A549 (cell line): ENCODE results near the gene MED13L. TPM values are rescaled to one million over a fixed set of nuclear protein-coding genes. Genes with fewer than 3 reads are reported as not detected.

ENCODE experiments used
- ATAC-seq, 2 experiments: fragments of 200-7000 bp in 1 of 2; fragments of >200 bp in 1 of 2; cut with Nextera tagmentation in 1 of 2; cut with Tn5 transposase in 1 of 2; 3 replicates each; pipeline versions ENCODE4 v1.8.0 to v1.9.1; 2018 to 2020; ENCODE audit warnings: mild to moderate bottlenecking in 1 of 2, moderate library complexity in 1 of 2
- CTCF ChIA-PET: fragments of 300-600 bp; sonication (Branson Sonifier 250); formaldehyde crosslinking; extraction: SDS; loops from one replicate; lab custom pipeline; 2021; ENCODE audit warnings: antibody characterized with exemption, inconsistent platforms; lab: Yijun Ruan, JAX
- POLR2A ChIA-PET: fragments of 350-600 bp; formaldehyde crosslinking; extraction: SDS; loops from one replicate; lab custom pipeline; 2021; ENCODE audit warnings: antibody characterized with exemption, inconsistent platforms; lab: Yijun Ruan, JAX
- DNase-seq, 2 experiments: peaks; one replicate each; pipeline versions ENCODE4 v3.0.0 to v3.0.0-alpha.2; 2011 to 2016; ENCODE audit warnings: low read depth in 1 of 2, low spot score in 1 of 2
- FAIRE-seq: peaks from 2 replicates; lab custom pipeline; 2011; peaks lifted over from hg19 to GRCh38; lab: Jason Lieb, UNC
- H3K27ac ChIP-seq, 2 experiments: fragments of >200 bp; sonication (Bioruptor Twin); formaldehyde crosslinking; 3 replicates each; pipeline ENCODE4 v1.5.1; 2016 to 2017
- H3K4me1 ChIP-seq: fragments of >200 bp; sonication (Bioruptor Twin); formaldehyde crosslinking; 3 replicates; pipeline ENCODE4 v1.6.1; 2016
- H3K4me2 ChIP-seq: fragments of >200 bp; sonication (Bioruptor Twin); formaldehyde crosslinking; 3 replicates; pipeline ENCODE4 v1.6.1; 2016
- H3K4me3 ChIP-seq: fragments of >200 bp; sonication (Bioruptor Twin); formaldehyde crosslinking; 3 replicates; pipeline ENCODE4 v1.5.1; 2016
- H3K9me3 ChIP-seq: fragments of >200 bp; sonication (Bioruptor Twin); formaldehyde crosslinking; 3 replicates; pipeline ENCODE4 v1.6.1; 2016
- BHLHE40 ChIP-seq: IDR thresholded peaks from 2 replicates; pipeline ENCODE4 v1.6.1; 2012; ENCODE audit warnings: low read depth, low read length, inconsistent platforms
- CBX2 ChIP-seq: fragments of 200-600 bp; sonication (generic); IDR thresholded peaks from 2 replicates; pipeline ENCODE4 v1.6.1; 2016; ENCODE audit warnings: low read depth, mild to moderate bottlenecking, borderline replicate concordance
- CEBPB ChIP-seq, 2 experiments: fragments of >200 bp in 1 of 2; sonication (Bioruptor Twin) in 1 of 2; formaldehyde crosslinking in 1 of 2; IDR thresholded peaks; 2 replicates each; pipeline ENCODE4 v1.6.1; 2012 to 2016
- CTCF ChIP-seq: fragments of >200 bp; sonication (Bioruptor Twin); formaldehyde crosslinking; IDR thresholded peaks from 3 replicates; pipeline ENCODE4 v1.5.1; 2016
- ELK1 ChIP-seq: fragments of 150-350 bp; IDR thresholded peaks from 2 replicates; pipeline ENCODE4 v1.6.1; 2014; ENCODE audit warnings: low read depth, mild to moderate bottlenecking, low read length
- FOSB ChIP-seq: fragments of 250-450 bp; sonication (Bioruptor Pico); IDR thresholded peaks from 2 replicates; pipeline ENCODE4 v1.5.0; 2020; ENCODE audit warnings: mild to moderate bottlenecking, moderate library complexity
- GATA3 ChIP-seq: IDR thresholded peaks from 2 replicates; pipeline ENCODE4 v1.6.1; 2012; ENCODE audit warnings: borderline replicate concordance
- HDAC2 ChIP-seq: fragments of 200-600 bp; sonication (generic); IDR thresholded peaks from 2 replicates; pipeline ENCODE4 v1.6.1; 2016
- HOXB5 ChIP-seq: fragments of 250-450 bp; sonication (Bioruptor Pico); IDR thresholded peaks from 2 replicates; pipeline ENCODE4 v1.5.0; 2020; ENCODE audit warnings: mild to moderate bottlenecking, moderate library complexity
- KDM1A ChIP-seq: fragments of 200-600 bp; sonication (generic); IDR thresholded peaks from 2 replicates; pipeline ENCODE4 v1.6.1; 2016; ENCODE audit warnings: low read depth, mild to moderate bottlenecking
- KDM5A ChIP-seq: fragments of 200-600 bp; sonication (generic); IDR thresholded peaks from 2 replicates; pipeline ENCODE4 v1.6.1; 2016; ENCODE audit warnings: antibody characterized with exemption, mild to moderate bottlenecking
- MYC ChIP-seq: IDR thresholded peaks from 2 replicates; pipeline ENCODE4 v1.6.1; 2012; ENCODE audit warnings: mild to moderate bottlenecking, inconsistent platforms, low read length, improper control_type of control experiment, borderline replicate concordance
- NR3C1 ChIP-seq: fragments of >200 bp; sonication (Bioruptor Twin); formaldehyde crosslinking; IDR thresholded peaks from 3 replicates; pipeline ENCODE4 v1.6.1; 2017
- RAD21 ChIP-seq, 2 experiments: fragments of >200 bp in 1 of 2; sonication (Bioruptor Twin) in 1 of 2; formaldehyde crosslinking in 1 of 2; IDR thresholded peaks in 1 of 2; conservative IDR thresholded peaks in 1 of 2; 2 replicates in 1 of 2; 3 replicates in 1 of 2; pipeline ENCODE4 v1.6.1; 2012 to 2018; ENCODE audit warnings: inconsistent platforms in 1 of 2
- RARB ChIP-seq: fragments of 250-450 bp; sonication (Bioruptor Pico); IDR thresholded peaks from 2 replicates; pipeline ENCODE4 v1.8.0; 2021; ENCODE audit warnings: mild to moderate bottlenecking, moderate library complexity
- RCOR1 ChIP-seq: fragments of 150-350 bp; IDR thresholded peaks from 2 replicates; pipeline ENCODE4 v1.6.1; 2014; ENCODE audit warnings: antibody characterized with exemption, low read length, low read depth
- REST ChIP-seq: fragments of 200-600 bp; sonication (generic); IDR thresholded peaks from 2 replicates; pipeline ENCODE4 v1.6.1; 2016; ENCODE audit warnings: antibody characterized with exemption, mild to moderate bottlenecking, moderate library complexity
- SMC3 ChIP-seq: fragments of >200 bp; sonication (Bioruptor Twin); formaldehyde crosslinking; IDR thresholded peaks from 3 replicates; pipeline ENCODE4 v1.6.1; 2018; ENCODE audit warnings: inconsistent platforms
- SREBF2 ChIP-seq: fragments of 450-650 bp; IDR thresholded peaks from 2 replicates; pipeline ENCODE4 v1.6.1; 2014; ENCODE audit warnings: mild to moderate bottlenecking, moderate library complexity
- TP53 ChIP-seq: fragments of 250-450 bp; sonication (Bioruptor Pico); IDR thresholded peaks from 2 replicates; pipeline ENCODE4 v1.5.0; 2021; ENCODE audit warnings: mild to moderate bottlenecking, moderate library complexity
- USF2 ChIP-seq: fragments of 450-650 bp; IDR thresholded peaks from 2 replicates; pipeline ENCODE4 v1.6.1; 2014; ENCODE audit warnings: antibody characterized with exemption
- ZC3H11A ChIP-seq: fragments of 450-650 bp; IDR thresholded peaks from 2 replicates; pipeline ENCODE4 v1.6.1; 2014; ENCODE audit warnings: antibody characterized with exemption, mild to moderate bottlenecking
- WGBS: methylation state at CpG from one replicate; pipeline ENCODE4 v1.1.6; 2017; ENCODE audit errors: missing lambda C conversion rate; 5-methylcytosine and 5-hydroxymethylcytosine counted together
- polyA plus RNA-seq, 4 experiments: library from polyadenylated mRNA; depleted of rRNA in 3 of 4; stranded (reverse); fragments of >200 nt; fragmentation: RNase III in 1 of 4; extraction: RNeasy Plus Mini Kit Qiagen cat#74134 plus additional on column Dnase treatment in 1 of 4; gene quantifications; 2 replicates in 3 of 4; 3 replicates in 1 of 4; pipeline ENCODE4 v1.2.3, GENCODE V29; 2011 to 2017

The MED13L gene
- polyA plus RNA-seq, 2 of the 4 experiments (the other 2 are of a cell fraction), result 23.2 to 134 TPM

- H3K4me2 ChIP-seq, result peak overlapping the region; percentile 73
- 60% methylated on average over 3 of the region's 3 CpGs for WGBS
- no peak overlapping the region for H3K4me3 ChIP-seq
- CTCF ChIA-PET, result interaction anchor here (0.7 to 1.4 kb wide), 5 partner anchors 101 to 408 kb away, joined by 3 read pairs; no protein-coding TSS in a partner anchor
- no peaks in the 10 kb centered on the region for H3K9me3 ChIP-seq
- DNase-seq, result peak; percentile 29 to 57
- TF ChIP-seq CTCF (peak; percentile 13; the same call in 1 of the 3 replicates), ELK1 (no peak), CBX2 (no peak), RCOR1 (no peak), RAD21 (conservative IDR thresholded peaks at IDR 0.05 in 1 of 2, IDR thresholded peaks at IDR 0.05 in 1 of 2) (peak in 1 of 2 experiments; percentile 37; a peak in 1 of 5 replicates)
- TF ChIP-seq, all 56 proteins: peak for 2
- no peak for FAIRE-seq
- Histone ChIP-seq H3K4me1 (peaks cover 93% of the 10 kb centered on the region), H3K27ac (peak overlapping the region in 1 of 2 experiments; percentile 33; a peak in 2 of 6 replicates)
- POLR2A ChIA-PET, result interaction anchor here (1.0 kb wide), 1 partner anchor 12 kb away, joined by 3 read pairs; the partner anchor contains the start of gene MED13L
- peak; percentile 72 to 90; a peak in 5 of 6 replicates for ATAC-seq
Observed at GRCh38 chr12:116266168-116266601, 11.3 kb downstream of the MED13L start.

GRCh38 chr12:116265351-116266147, 11.9 kb downstream of the MED13L start:
- DNase-seq (no peak), FAIRE-seq (no peak), ATAC-seq (no peak)
- TF ChIP-seq RARB (no peak), RCOR1 (no peak), NR3C1 (no peak), CBX2 (no peak), USF2 (no peak), HDAC2 (no peak), GATA3 (no peak), SMC3 (no peak), SREBF2 (no peak), KDM1A (no peak), KDM5A (no peak)
- H3K4me2 ChIP-seq, result peak overlapping the region; percentile 73
- no peak overlapping the region; a peak in 1 of 6 replicates for H3K27ac ChIP-seq
- H3K9me3 ChIP-seq, result no peaks in the 10 kb centered on the region
- ChIA-PET POLR2A (interaction anchor here (1.0 kb wide), 1 partner anchor 12 kb away, joined by 3 read pairs; the partner anchor contains the start of gene MED13L), CTCF (interaction anchor here (0.6 to 1.3 kb wide), 4 partner anchors 101 to 408 kb away, joined by 3 read pairs; no protein-coding TSS in a partner anchor)
- no peak overlapping the region for H3K4me3 ChIP-seq
- WGBS, result 81% methylated on average over 7 of the region's 7 CpGs
- H3K4me1 ChIP-seq, result peaks cover 99% of the 10 kb centered on the region

- Histone ChIP-seq H3K9me3 (no peaks in the 10 kb centered on the region), H3K4me1 (peaks cover 100% of the 10 kb centered on the region), H3K27ac (peak overlapping the region in 1 of 2 experiments; percentile 25; a peak in 1 of 6 replicates), H3K4me3 (no peak overlapping the region), H3K4me2 (peak overlapping the region; percentile 73)
- ChIA-PET CTCF (interaction anchor here (0.7 to 1.1 kb wide), 2 partner anchors 29 to 85 kb away, joined by 3 to 4 read pairs; no protein-coding TSS in a partner anchor), POLR2A (no interaction called here)
- WGBS, result 89% methylated on average over 2 of the region's 2 CpGs
- FAIRE-seq (no peak), DNase-seq (no peak), ATAC-seq (no peak)
- TF ChIP-seq FOSB (no peak), MYC (no peak), CEBPB (IDR thresholded peaks at IDR 0.05) (no peak), REST (no peak), BHLHE40 (no peak), ZC3H11A (no peak), GATA3 (no peak), NR3C1 (no peak), ELK1 (no peak), HOXB5 (no peak), TP53 (CRISPR knock-in tag) (no peak)
Observed at GRCh38 chr12:116264525-116265070, 12.9 kb downstream of the MED13L start.
